ENCODE results near the gene ARL14EP. TPM values are rescaled to one million over a fixed set of nuclear protein-coding genes. Genes with fewer than 3 reads are reported as not detected.

ARL14EP gene
- polyA plus RNA-seq, 1 donor from 2014 or later = 44.5 TPM

- Histone ChIP-seq H3K9me2 (ENCODE audit: insufficient read depth, low read length) (no peaks in the 10 kb centered on the region), H3K4me3 (ENCODE audit: low read length) (no peak overlapping the region), H3K27ac (ENCODE audit: low read length) (no peak overlapping the region), H3K79me2 (replicated peaks; ENCODE audit: insufficient read depth, low read length) (no peaks in the 10 kb centered on the region), H3K36me3 (ENCODE audit: insufficient read depth, low read length) (no peaks in the 10 kb centered on the region), H3K4me2 (ENCODE audit: low read length) (no peak overlapping the region), H3K27me3 (ENCODE audit: insufficient read depth, low read depth, low read length) (no peaks in the 10 kb centered on the region), H3K9me3 (ENCODE audit: low read length) (no peaks in the 10 kb centered on the region), H4K20me1 (ENCODE audit: insufficient read depth) (no peaks in the 10 kb centered on the region), H3K9ac (ENCODE audit: low read length) (no peak overlapping the region), H2AFZ (ENCODE audit: low read depth, low read length) (no peak overlapping the region), H3F3A (ENCODE audit: insufficient read depth, low read length, poor library complexity, severe bottlenecking) (no peaks in the 10 kb centered on the region)
- TF ChIP-seq EP300 (conservative IDR thresholded peaks at IDR 0.05; ENCODE audit: poor library complexity, severe bottlenecking) = no peak
- TF ChIP-seq, protein P1, sequence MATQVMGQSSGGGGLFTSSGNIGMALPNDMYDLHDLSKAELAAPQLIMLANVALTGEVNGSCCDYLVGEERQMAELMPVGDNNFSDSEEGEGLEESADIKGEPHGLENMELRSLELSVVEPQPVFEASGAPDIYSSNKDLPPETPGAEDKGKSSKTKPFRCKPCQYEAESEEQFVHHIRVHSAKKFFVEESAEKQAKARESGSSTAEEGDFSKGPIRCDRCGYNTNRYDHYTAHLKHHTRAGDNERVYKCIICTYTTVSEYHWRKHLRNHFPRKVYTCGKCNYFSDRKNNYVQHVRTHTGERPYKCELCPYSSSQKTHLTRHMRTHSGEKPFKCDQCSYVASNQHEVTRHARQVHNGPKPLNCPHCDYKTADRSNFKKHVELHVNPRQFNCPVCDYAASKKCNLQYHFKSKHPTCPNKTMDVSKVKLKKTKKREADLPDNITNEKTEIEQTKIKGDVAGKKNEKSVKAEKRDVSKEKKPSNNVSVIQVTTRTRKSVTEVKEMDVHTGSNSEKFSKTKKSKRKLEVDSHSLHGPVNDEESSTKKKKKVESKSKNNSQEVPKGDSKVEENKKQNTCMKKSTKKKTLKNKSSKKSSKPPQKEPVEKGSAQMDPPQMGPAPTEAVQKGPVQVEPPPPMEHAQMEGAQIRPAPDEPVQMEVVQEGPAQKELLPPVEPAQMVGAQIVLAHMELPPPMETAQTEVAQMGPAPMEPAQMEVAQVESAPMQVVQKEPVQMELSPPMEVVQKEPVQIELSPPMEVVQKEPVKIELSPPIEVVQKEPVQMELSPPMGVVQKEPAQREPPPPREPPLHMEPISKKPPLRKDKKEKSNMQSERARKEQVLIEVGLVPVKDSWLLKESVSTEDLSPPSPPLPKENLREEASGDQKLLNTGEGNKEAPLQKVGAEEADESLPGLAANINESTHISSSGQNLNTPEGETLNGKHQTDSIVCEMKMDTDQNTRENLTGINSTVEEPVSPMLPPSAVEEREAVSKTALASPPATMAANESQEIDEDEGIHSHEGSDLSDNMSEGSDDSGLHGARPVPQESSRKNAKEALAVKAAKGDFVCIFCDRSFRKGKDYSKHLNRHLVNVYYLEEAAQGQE (IDR thresholded peaks at IDR 0.05; ENCODE audit: borderline replicate concordance) = no peak
- no peak for TF ChIP-seq EZH2 (IDR thresholded peaks at IDR 0.05; ENCODE audit: borderline replicate concordance, insufficient read depth, low read length, poor library complexity, severe bottlenecking)
- no peak for TF ChIP-seq POLR2AphosphoS5 (IDR thresholded peaks at IDR 0.05)
- no peak for TF ChIP-seq SMC3 (conservative IDR thresholded peaks at IDR 0.05; ENCODE audit: poor library complexity)
- TF ChIP-seq TAF1 (IDR thresholded peaks at IDR 0.05; ENCODE audit: low read depth) = no peak
- TF ChIP-seq RAD21 (conservative IDR thresholded peaks at IDR 0.05) = no peak
- TF ChIP-seq MXI1 (conservative IDR thresholded peaks at IDR 0.05; ENCODE audit: poor library complexity, severe bottlenecking) = no peak
- no peak for TF ChIP-seq CTCF (IDR thresholded peaks at IDR 0.05; ENCODE audit: poor library complexity, severe bottlenecking)
Measured at GRCh38 chr11:30360741-30361140, 37.8 kb downstream of the ARL14EP start.

- Histone ChIP-seq H3K36me3 (ENCODE audit: insufficient read depth, low read length) (no peaks in the 10 kb centered on the region), H3K9me2 (ENCODE audit: insufficient read depth, low read length) (no peaks in the 10 kb centered on the region), H3K79me2 (replicated peaks; ENCODE audit: insufficient read depth, low read length) (no peaks in the 10 kb centered on the region), H2AFZ (ENCODE audit: low read depth, low read length) (no peak overlapping the region), H4K20me1 (ENCODE audit: insufficient read depth) (no peaks in the 10 kb centered on the region), H3K4me3 (ENCODE audit: low read length) (no peak overlapping the region), H3F3A (ENCODE audit: insufficient read depth, low read length, poor library complexity, severe bottlenecking) (no peaks in the 10 kb centered on the region), H3K27me3 (ENCODE audit: insufficient read depth, low read depth, low read length) (no peaks in the 10 kb centered on the region), H3K4me2 (ENCODE audit: low read length) (no peak overlapping the region), H3K9me3 (ENCODE audit: low read length) (no peaks in the 10 kb centered on the region), H3K9ac (ENCODE audit: low read length) (no peak overlapping the region), H3K27ac (ENCODE audit: low read length) (peak overlapping the region; percentile 35)
- TF ChIP-seq EP300 (conservative IDR thresholded peaks at IDR 0.05; ENCODE audit: poor library complexity, severe bottlenecking) (no peak), CTCF (IDR thresholded peaks at IDR 0.05; ENCODE audit: poor library complexity, severe bottlenecking) (no peak), MXI1 (conservative IDR thresholded peaks at IDR 0.05; ENCODE audit: poor library complexity, severe bottlenecking) (no peak), POLR2AphosphoS5 (IDR thresholded peaks at IDR 0.05) (no peak), EZH2 (IDR thresholded peaks at IDR 0.05; ENCODE audit: borderline replicate concordance, insufficient read depth, low read length, poor library complexity, severe bottlenecking) (no peak)
- TF ChIP-seq, protein P1 (IDR thresholded peaks at IDR 0.05; ENCODE audit: borderline replicate concordance) = no peak
Measured at GRCh38 chr11:30364139-30364836, 41.4 kb downstream of the ARL14EP start.

All from neural cell (in vitro differentiated cells).